CD4-positive, alpha-beta T cell (primary cell): ENCODE results near the gene GPSM3. TPM values are rescaled to one million over a fixed set of nuclear protein-coding genes. Genes with fewer than 3 reads are reported as not detected.
A peak's percentile ranks its signal among the peaks of the same experiment; 100 is the strongest.

Experiments used
- ATAC-seq: fragments of 200-7000 bp; cut with Tn5 transposase; one replicate; pipeline ENCODE4 v1.10.0; 2022; ENCODE audit warnings: mild to moderate bottlenecking; ENCODE audit not compliant: poor library complexity
- CTCF ChIA-PET: fragments of 350-600 bp; sonication (Branson Sonifier 250); formaldehyde crosslinking; loops from one replicate; lab custom pipeline; 2021; ENCODE audit warnings: antibody characterized with exemption, inconsistent platforms; lab: Charles Lee
- POLR2A ChIA-PET: fragments of 350-600 bp; sonication (Branson Sonifier 250); formaldehyde crosslinking; loops from one replicate; lab custom pipeline; 2021; ENCODE audit warnings: antibody characterized with exemption, inconsistent platforms; lab: Charles Lee
- DNase-seq, 14 experiments: peaks; one replicate each; pipeline ENCODE4 v3.0.0-alpha.2; 2013 to 2020; ENCODE audit warnings: mixed read lengths in 2 of 14
- H3K27ac ChIP-seq, 2 donors: one replicate each; pipeline versions ENCODE4 v1.5.1 to v1.7.0; 2013; ENCODE audit warnings: low read length in 2 of 2, low read depth in 1 of 2, mild to moderate bottlenecking in 1 of 2
- H3K27me3 ChIP-seq, 2 experiments: 1 replicate in 1 of 2; 2 replicates in 1 of 2; pipeline versions ENCODE4 v1.6.1 to v1.7.0; 2013; ENCODE audit warnings: low read length in 2 of 2, control low read depth in 1 of 2, mild to moderate bottlenecking in 1 of 2, moderate library complexity in 1 of 2; ENCODE audit not compliant: insufficient read depth in 2 of 2, control insufficient read depth in 1 of 2
- H3K36me3 ChIP-seq: one replicate; pipeline ENCODE4 v1.6.1; 2013; ENCODE audit warnings: low read length, control low read depth; ENCODE audit not compliant: insufficient read depth
- H3K4me1 ChIP-seq: one replicate; pipeline ENCODE4 v1.6.1; 2013; ENCODE audit warnings: low read length, control low read depth; ENCODE audit not compliant: insufficient read depth
- H3K4me3 ChIP-seq: one replicate; pipeline ENCODE4 v1.5.1; 2013; ENCODE audit warnings: mild to moderate bottlenecking, low read length, moderate library complexity
- H3K9me3 ChIP-seq, 2 experiments: 1 replicate in 1 of 2; 2 replicates in 1 of 2; pipeline versions ENCODE4 v1.6.1 to v1.7.0; 2013; ENCODE audit warnings: low read length in 2 of 2, mild to moderate bottlenecking in 2 of 2, control low read depth in 1 of 2, moderate library complexity in 1 of 2; ENCODE audit not compliant: control insufficient read depth in 1 of 2, insufficient read depth in 1 of 2
- H3K27ac Mint-ChIP-seq: one replicate; pipeline ENCODE4 v1.8.0; 2020; ENCODE audit warnings: mixed read lengths
- H3K27me3 Mint-ChIP-seq: one replicate; pipeline ENCODE4 v1.8.0; 2021; ENCODE audit warnings: mixed read lengths
- H3K36me3 Mint-ChIP-seq: one replicate; pipeline ENCODE4 v1.8.0; 2021; ENCODE audit warnings: low read depth, mixed read lengths
- H3K4me1 Mint-ChIP-seq: one replicate; pipeline ENCODE4 v1.8.0; 2021; ENCODE audit warnings: low read depth, mixed read lengths
- H3K4me3 Mint-ChIP-seq: one replicate; pipeline ENCODE4 v1.8.0; 2020; ENCODE audit warnings: mild to moderate bottlenecking, mixed read lengths
- H3K9me3 Mint-ChIP-seq: one replicate; pipeline ENCODE4 v1.8.0; 2020; ENCODE audit warnings: mixed read lengths
- intact Hi-C, 2 experiments: fragments of 100-400 bp; cut with DNase I in 1 of 2; cut with micrococcal nuclease in 1 of 2; formaldehyde crosslinking; loops; one replicate each; pipeline versions ENCODE4 v1.15.1 to v1.9.0; 2023 to 2025; cut with DNase I, micrococcal nuclease
- total RNA-seq, 174 experiments: library from RNA in 2 of 174; stranded (reverse) in 2 of 174; gene quantifications; one replicate each; pipeline ENCODE4 v1.2.3 and lab custom pipeline; 2021 to 2026
- TF ChIP-seq, protein P1 (sequence below): fragments of 200-600 bp; IDR thresholded peaks from one replicate; pipeline ENCODE4 v1.8.0; 2022; ENCODE audit warnings: antibody characterized with exemption, mild to moderate bottlenecking

GPSM3 gene
- total RNA-seq, 2 experiments from 2014 or later: 190 to 202 TPM

DNA sequence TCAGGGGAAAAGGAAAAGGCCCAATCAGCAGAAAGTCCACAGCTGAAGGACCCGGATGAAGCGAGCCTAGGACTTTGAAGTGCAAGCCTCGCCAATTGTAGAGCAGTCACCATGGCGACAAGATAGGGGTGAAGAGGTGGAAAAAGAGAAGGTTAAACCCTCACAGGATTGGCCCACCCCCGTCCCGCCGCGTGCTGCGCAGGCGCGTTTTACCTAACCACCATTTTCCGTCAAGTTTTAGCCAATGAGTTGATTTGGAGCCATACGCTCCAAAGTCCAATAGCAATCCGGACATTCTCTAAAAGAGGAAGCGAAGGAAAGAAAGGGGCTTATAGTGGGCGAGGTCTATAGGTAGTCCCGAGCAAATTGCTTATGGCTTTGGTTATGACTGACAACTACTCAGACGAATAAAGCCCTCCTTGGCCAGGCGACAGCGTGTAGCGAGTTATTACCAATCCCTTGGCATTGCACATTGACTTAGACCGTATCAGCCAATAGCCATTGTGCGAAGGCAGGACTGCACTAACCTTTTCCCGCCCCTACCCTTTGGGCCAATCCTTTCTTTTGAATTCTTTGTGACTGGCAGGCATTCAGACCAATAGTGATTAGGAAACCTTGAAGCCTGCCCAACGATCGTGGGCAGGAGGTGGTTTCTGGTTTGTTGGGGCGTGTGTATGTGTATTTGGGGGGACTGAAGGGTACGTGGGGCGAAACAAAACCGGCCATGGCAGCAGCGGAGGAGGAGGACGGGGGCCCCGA lies 14.5 kb downstream of the GPSM3 start, which contains the start of gene RNF5:
RNF5 (plus strand) TSS at position 618 of the 759 bp plus-strand sequence; CDS start at position 725, 107 bp downstream.
- Histone ChIP-seq H3K4me3 (peak within 1 kb of the TSS; percentile 91), H3K27ac (peak within 1 kb of the TSS; percentile 93 to 98), H3K4me1 (peaks cover 79% of the 10 kb centered on the region), H3K27me3 (no peaks in the 10 kb centered on the region), H3K36me3 (peaks cover 28% of the 10 kb centered on the region), H3K9me3 (no peaks in the 10 kb centered on the region)
- H3K4me1 Mint-ChIP-seq: peaks cover 65% of the 10 kb centered on the region
- ATAC-seq: peak; percentile 81
- TF ChIP-seq, protein P1, sequence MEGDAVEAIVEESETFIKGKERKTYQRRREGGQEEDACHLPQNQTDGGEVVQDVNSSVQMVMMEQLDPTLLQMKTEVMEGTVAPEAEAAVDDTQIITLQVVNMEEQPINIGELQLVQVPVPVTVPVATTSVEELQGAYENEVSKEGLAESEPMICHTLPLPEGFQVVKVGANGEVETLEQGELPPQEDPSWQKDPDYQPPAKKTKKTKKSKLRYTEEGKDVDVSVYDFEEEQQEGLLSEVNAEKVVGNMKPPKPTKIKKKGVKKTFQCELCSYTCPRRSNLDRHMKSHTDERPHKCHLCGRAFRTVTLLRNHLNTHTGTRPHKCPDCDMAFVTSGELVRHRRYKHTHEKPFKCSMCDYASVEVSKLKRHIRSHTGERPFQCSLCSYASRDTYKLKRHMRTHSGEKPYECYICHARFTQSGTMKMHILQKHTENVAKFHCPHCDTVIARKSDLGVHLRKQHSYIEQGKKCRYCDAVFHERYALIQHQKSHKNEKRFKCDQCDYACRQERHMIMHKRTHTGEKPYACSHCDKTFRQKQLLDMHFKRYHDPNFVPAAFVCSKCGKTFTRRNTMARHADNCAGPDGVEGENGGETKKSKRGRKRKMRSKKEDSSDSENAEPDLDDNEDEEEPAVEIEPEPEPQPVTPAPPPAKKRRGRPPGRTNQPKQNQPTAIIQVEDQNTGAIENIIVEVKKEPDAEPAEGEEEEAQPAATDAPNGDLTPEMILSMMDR: no peak
- H3K4me3 Mint-ChIP-seq: peak within 1 kb of the TSS; percentile 91
- peak within 1 kb of the TSS; percentile 85 for H3K27ac Mint-ChIP-seq
- no peaks in the 10 kb centered on the region for H3K27me3 Mint-ChIP-seq
- CTCF ChIA-PET: interaction anchor here (0.9 to 2.8 kb wide), 2 partner anchors 17 to 49 kb away, joined by 3 to 14 read pairs; no protein-coding TSS in a partner anchor
- DNase-seq: peak; percentile 83 to 99 (median 92)
- no peaks in the 10 kb centered on the region for H3K9me3 Mint-ChIP-seq
- POLR2A ChIA-PET: interaction anchor here (0.9 to 8.1 kb wide), 10 partner anchors 9 to 794 kb away, joined by 3 to 242 read pairs (median 4); partner anchors contain the start of genes ATF6B, BAG6, FKBPL and GPSM3
- peaks cover 53% of the 10 kb centered on the region for H3K36me3 Mint-ChIP-seq
- intact Hi-C loops: loop anchor here (1.0 to 10.0 kb wide), 6 partner anchors 12 to 221 kb away; partner anchors contain the start of genes FKBPL (in 2 of the 2), DXO (in 1 of the 2), NELFE (in 1 of the 2) and PBX2 (in 1 of the 2)

DNA sequence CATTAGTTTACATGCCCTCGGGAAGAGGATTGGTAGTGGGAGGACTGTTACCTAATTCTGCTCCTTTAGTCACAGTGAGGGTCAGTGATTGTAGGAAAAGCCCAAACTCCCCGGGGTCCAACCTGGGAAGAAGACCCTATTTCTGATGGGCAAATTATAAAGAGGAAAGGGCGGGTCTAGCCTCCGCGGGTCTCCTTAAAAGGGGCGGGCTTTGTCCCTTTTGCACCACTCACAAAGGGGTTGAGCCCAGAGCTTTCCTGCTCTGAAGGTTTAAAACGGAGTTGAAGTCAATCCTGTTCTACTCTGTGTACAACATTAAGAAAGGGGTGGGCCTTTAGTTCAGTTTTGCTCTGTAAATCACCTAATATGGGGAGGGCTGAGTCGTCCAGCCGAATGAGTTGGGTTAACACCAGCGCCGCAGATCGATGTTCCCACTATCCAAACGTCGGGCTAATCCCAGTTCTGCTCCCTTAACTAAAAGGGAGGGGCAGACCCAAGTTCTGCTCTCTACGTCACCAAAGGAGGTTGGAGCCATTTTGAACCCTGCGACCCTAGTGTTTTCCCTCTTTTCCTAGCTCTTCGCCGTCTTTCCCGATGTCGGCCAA lies 15.2 kb downstream of the GPSM3 start:
- H3K4me1 ChIP-seq: peaks cover 76% of the 10 kb centered on the region
- Mint-ChIP-seq H3K4me1 (peaks cover 71% of the 10 kb centered on the region), H3K9me3 (no peaks in the 10 kb centered on the region), H3K27ac (peak overlapping the region; percentile 85), H3K36me3 (peaks cover 46% of the 10 kb centered on the region), H3K27me3 (no peaks in the 10 kb centered on the region), H3K4me3 (peak overlapping the region; percentile 91)
- H3K9me3 ChIP-seq: no peaks in the 10 kb centered on the region
- H3K27me3 ChIP-seq: no peaks in the 10 kb centered on the region
- ATAC-seq: peak; percentile 8
- peak overlapping the region; percentile 91 for H3K4me3 ChIP-seq
- ChIA-PET CTCF (interaction anchor here (0.9 to 2.8 kb wide), 2 partner anchors 18 to 48 kb away, joined by 3 to 14 read pairs; no protein-coding TSS in a partner anchor), POLR2A (interaction anchor here (0.9 to 8.1 kb wide), 9 partner anchors 8 to 795 kb away, joined by 3 to 242 read pairs (median 4); partner anchors contain the start of genes ATF6B, BAG6, FKBPL and GPSM3)
- peaks cover 22% of the 10 kb centered on the region for H3K36me3 ChIP-seq
- peak overlapping the region; percentile 93 to 98 for H3K27ac ChIP-seq
- intact Hi-C loops: loop anchor here (1.0 to 10.0 kb wide), 3 partner anchors 47 to 220 kb away; partner anchors contain the start of genes FKBPL (in 2 of the 2), DXO (in 1 of the 2), NELFE (in 1 of the 2) and SKIC2 (in 1 of the 2)
- DNase-seq: peak in 6 of 14 experiments; percentile 27 to 63 (median 40)
- TF ChIP-seq, protein P1: no peak
